HL-60 (cell line): ENCODE data around the gene NKX2-1.

Experiments used
- CTCF ChIP-seq: IDR thresholded peaks from one replicate; pipeline ENCODE4 v1.5.1; 2011; ENCODE audit warnings: low read length, control low read depth, inconsistent platforms; ENCODE audit not compliant: insufficient read depth
- GABPA ChIP-seq: IDR thresholded peaks from 2 replicates; pipeline ENCODE4 v1.6.1; 2012; ENCODE audit warnings: low read depth
- POLR2AphosphoS5 ChIP-seq: IDR thresholded peaks from 2 replicates; pipeline ENCODE4 v1.6.1; 2012; ENCODE audit warnings: low read depth

DNA sequence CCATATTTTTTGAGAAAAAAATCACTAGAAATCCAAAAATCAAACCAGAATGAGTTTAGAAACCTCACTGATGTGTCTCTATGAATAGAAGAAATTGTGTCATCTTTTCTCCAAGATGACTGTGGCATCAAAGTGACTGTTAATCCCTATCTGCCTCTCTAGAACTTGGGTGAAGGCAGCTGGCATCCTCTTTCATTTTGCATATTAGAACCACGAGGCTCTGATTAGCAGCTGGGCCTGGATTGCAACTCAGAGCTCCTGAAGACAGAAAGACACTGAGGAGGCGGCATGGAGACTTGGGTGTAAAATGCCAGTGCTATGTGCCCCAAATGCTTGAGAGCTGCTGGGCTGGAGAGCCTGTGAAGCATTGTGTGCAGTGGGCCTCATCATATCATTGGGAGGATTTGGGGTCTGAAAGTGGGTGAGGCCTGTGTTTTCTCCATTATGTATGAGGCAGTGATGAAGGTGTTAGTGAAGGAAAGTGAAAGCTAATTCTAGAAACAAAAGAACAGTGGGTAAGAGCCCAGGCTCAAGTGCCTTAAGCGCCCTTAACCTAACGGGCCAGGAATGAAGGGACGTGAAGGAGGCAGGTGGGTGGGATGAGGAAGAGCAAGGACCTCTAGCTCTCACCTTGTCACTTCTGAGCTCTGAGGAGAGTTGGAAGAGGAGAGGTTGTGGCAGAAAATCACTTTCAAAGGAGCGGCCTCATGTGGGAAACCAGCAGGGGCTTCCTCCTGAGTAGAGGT lies 36.1 kb upstream of the NKX2-1 start:
- TF ChIP-seq CTCF (no peak), POLR2AphosphoS5 (no peak), GABPA (no peak)
